Measurements from ENCODE around the gene ERBB4. TPM values are rescaled to one million over a fixed set of nuclear protein-coding genes. Genes with fewer than 3 reads are reported as not detected.

ERBB4 gene
- polyA plus RNA-seq, 1 of the 3 experiments (the other 2 are of a cell fraction) = 0.05 TPM

DNA sequence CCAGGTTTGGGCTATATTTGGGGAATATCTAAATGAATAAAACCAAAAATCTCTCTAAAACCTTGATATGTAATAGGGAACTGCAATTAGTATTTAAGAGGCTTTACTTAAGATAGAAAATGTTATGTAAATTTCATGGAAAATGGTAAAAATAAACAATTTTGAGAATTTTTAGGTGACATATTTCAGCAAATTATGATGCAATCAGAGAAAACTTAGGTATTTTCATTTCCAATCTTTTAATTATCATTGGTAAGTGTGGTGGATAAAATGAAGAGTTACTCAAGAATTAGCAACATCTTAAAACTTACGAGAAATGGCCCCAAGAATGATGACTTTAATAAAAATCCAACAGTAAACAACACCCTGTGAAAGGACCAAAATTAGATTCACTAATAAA, 571.4 kb downstream of the ERBB4 start (continued):
- TF ChIP-seq FOXM1 (IDR thresholded peaks at IDR 0.05; ENCODE audit: low read depth) (no peak), SMC3 (IDR thresholded peaks at IDR 0.05; ENCODE audit: low read depth, low read length) (no peak), JUND (IDR thresholded peaks at IDR 0.05) (no peak)
- TF ChIP-seq, protein P1, sequence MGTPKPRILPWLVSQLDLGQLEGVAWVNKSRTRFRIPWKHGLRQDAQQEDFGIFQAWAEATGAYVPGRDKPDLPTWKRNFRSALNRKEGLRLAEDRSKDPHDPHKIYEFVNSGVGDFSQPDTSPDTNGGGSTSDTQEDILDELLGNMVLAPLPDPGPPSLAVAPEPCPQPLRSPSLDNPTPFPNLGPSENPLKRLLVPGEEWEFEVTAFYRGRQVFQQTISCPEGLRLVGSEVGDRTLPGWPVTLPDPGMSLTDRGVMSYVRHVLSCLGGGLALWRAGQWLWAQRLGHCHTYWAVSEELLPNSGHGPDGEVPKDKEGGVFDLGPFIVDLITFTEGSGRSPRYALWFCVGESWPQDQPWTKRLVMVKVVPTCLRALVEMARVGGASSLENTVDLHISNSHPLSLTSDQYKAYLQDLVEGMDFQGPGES (IDR thresholded peaks at IDR 0.05; ENCODE audit: low read depth, low read length) = no peak
- TF ChIP-seq, protein P2, sequence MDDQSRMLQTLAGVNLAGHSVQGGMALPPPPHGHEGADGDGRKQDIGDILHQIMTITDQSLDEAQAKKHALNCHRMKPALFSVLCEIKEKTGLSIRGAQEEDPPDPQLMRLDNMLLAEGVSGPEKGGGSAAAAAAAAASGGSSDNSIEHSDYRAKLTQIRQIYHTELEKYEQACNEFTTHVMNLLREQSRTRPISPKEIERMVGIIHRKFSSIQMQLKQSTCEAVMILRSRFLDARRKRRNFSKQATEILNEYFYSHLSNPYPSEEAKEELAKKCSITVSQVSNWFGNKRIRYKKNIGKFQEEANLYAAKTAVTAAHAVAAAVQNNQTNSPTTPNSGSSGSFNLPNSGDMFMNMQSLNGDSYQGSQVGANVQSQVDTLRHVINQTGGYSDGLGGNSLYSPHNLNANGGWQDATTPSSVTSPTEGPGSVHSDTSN (IDR thresholded peaks at IDR 0.05) = no peak

DNA sequence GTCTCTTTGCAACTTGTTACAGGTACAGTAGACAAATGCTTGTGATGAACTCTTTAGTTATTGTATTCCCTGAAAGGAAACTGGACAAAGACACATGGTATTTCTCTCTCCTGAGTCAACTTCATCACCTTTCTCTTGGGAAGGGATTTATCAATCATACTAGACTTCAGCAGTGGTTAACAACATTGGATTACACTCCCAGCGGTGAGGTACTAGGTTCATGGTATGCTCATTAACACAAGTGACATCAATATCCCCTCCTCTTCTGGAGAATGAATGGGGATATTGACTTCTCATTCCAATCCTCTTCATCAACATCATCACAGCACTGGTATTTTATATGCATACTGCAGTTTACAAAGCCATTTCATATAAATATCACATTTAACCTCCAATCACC, 574.6 kb downstream of the ERBB4 start:
- 93% methylated on average over 1 of the region's 1 CpG for WGBS (ENCODE audit: low lambda C conversion rate)
- Histone ChIP-seq H3K9me2 (no peaks in the 10 kb centered on the region), H3K36me3 (replicated peaks in 1 of 2; ENCODE audit: control insufficient read depth in 1 of 2, insufficient read depth in 2 of 2, low read length in 1 of 2) (no peaks in the 10 kb centered on the region), H3K79me2 (ENCODE audit: insufficient read depth) (no peaks in the 10 kb centered on the region), H3K4me2 (no peak overlapping the region), H2AFZ (ENCODE audit: low read depth) (no peak overlapping the region), H4K20me1 (ENCODE audit: insufficient read depth) (no peaks in the 10 kb centered on the region), H3K27me3 (ENCODE audit: insufficient read depth) (no peaks in the 10 kb centered on the region), H3K9me3 (no peaks in the 10 kb centered on the region), H3F3A (replicated peaks; ENCODE audit: insufficient read depth) (no peaks in the 10 kb centered on the region), H3K9ac (no peak overlapping the region), H3K4me3 (ENCODE audit: low read depth in 2 of 2, low read length in 1 of 2) (no peak overlapping the region), H3K4me1 (ENCODE audit: control insufficient read depth in 1 of 2, insufficient read depth in 2 of 2, low read depth in 1 of 2, low read length in 1 of 2) (no peaks in the 10 kb centered on the region; a peak in 1 of 4 replicates), H3K27ac (ENCODE audit: low read depth in 2 of 2, low read length in 1 of 2) (no peak overlapping the region)
- DNase-seq = no peak
- ChIA-PET POLR2A (no interaction called here), CTCF (no interaction called here)
- TF ChIP-seq, protein P1 (IDR thresholded peaks at IDR 0.05; ENCODE audit: low read depth, low read length) = no peak
- no peak for TF ChIP-seq POLR2AphosphoS5 (IDR thresholded peaks at IDR 0.05; ENCODE audit: low read depth, low read length)
- no peak for TF ChIP-seq MXI1 (IDR thresholded peaks at IDR 0.05; ENCODE audit: low read depth, low read length)
- TF ChIP-seq, protein P3, sequence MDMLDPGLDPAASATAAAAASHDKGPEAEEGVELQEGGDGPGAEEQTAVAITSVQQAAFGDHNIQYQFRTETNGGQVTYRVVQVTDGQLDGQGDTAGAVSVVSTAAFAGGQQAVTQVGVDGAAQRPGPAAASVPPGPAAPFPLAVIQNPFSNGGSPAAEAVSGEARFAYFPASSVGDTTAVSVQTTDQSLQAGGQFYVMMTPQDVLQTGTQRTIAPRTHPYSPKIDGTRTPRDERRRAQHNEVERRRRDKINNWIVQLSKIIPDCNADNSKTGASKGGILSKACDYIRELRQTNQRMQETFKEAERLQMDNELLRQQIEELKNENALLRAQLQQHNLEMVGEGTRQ (IDR thresholded peaks at IDR 0.05; ENCODE audit: borderline replicate concordance, low read depth, low read length) = no peak
- no peak for TF ChIP-seq MEF2A (IDR thresholded peaks at IDR 0.05; ENCODE audit: borderline replicate concordance, low read depth)
- TF ChIP-seq EP300 (IDR thresholded peaks at IDR 0.05; ENCODE audit: borderline replicate concordance in 1 of 2, low read depth in 1 of 2, low read length in 1 of 2) = no peak
- TF ChIP-seq, protein P4, sequence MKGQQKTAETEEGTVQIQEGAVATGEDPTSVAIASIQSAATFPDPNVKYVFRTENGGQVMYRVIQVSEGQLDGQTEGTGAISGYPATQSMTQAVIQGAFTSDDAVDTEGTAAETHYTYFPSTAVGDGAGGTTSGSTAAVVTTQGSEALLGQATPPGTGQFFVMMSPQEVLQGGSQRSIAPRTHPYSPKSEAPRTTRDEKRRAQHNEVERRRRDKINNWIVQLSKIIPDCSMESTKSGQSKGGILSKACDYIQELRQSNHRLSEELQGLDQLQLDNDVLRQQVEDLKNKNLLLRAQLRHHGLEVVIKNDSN (IDR thresholded peaks at IDR 0.05; ENCODE audit: borderline replicate concordance, low read depth) = no peak
- TF ChIP-seq TAF1 (IDR thresholded peaks at IDR 0.05; ENCODE audit: borderline replicate concordance, low read depth, low read length) = no peak
- no peak for TF ChIP-seq NRF1 (IDR thresholded peaks at IDR 0.05; ENCODE audit: low read depth, low read length)
- TF ChIP-seq YY1 (IDR thresholded peaks at IDR 0.05; ENCODE audit: low read depth) = no peak
- TF ChIP-seq GABPA (IDR thresholded peaks at IDR 0.05; ENCODE audit: low read depth) = no peak

Data from SK-N-SH (cell line).